Activated CD8-positive, alpha-beta memory T cell treated with anti-CD3 and anti-CD28 coated beads for 4 hours (primary cell): ENCODE data around the gene BTBD2.
"Not testable (repeated sequence)": the region's sequence is repeated elsewhere in the genome, so short reads cannot be mapped to it uniquely, and the experiment has no call there.

Source experiments
- DNase-seq, 2 donors: peaks; one replicate each; pipeline ENCODE4 v3.0.0-alpha.2; 2020; ENCODE audit warnings: low read depth in 2 of 2

BTBD2 gene

DNA sequence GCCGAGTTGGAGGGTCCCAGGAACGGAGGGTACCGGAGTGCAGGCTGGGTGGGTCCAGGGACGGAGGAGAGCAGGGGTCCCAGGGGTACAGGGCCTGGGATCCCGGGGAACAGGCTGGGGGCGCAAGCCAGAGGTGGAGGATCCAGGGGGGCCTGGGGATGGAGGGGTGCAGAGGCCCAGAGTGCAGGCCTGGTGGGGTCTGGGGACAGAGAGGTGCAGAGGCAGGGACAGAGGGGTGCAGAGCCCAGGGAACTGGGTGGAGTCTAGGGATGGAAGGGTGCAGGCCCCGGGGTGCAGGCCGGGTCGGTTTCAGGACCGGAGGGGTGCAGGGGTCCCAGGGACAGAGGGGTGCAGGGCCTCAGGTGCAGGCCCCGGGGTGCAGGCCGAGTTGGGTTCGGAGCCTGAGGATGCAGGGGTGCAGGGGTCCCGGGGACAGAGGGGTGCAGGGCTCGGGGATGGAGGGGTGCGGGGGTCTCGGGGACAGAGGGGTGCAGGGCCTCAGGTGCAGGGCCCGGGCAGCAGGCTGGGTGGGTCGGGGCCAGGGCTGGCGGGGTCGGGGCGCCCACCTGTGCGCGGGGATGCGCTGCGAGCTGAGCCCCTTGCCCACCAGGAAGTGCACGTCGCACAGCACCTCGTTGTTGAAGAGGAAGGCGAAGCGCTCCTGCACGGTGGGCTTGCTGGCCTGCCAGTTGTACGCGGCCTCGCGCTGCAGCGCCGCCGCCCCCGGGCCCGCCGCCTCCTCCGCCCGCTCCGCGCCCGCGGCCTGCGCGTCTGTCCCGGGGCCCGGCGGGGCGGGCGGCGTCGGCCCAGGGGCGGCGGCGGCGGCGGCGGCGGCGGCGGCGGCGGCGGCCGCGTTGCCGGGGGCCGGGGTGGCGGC lies 545 bp downstream of the BTBD2 start:
- DNase-seq: no peak

- DNase-seq: no peak
Observed at GRCh38 chr19:2014131-2014571, 1.4 kb downstream of the BTBD2 start.

DNA sequence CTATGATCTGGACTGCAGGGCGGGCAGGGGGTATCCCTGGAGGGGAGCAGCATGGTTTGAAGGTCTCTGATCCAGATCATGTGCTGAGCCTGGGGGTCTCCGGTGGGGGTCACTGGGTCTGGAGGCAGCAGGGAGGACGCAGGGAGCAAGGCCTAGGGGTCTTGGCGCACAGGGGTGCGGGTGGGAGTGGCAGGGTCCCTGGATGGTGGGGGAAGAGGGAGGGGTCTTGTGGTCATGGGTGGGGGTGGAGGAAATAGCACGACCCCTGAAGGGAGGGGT lies 1.9 kb downstream of the BTBD2 start:
- no peak for DNase-seq

DNA sequence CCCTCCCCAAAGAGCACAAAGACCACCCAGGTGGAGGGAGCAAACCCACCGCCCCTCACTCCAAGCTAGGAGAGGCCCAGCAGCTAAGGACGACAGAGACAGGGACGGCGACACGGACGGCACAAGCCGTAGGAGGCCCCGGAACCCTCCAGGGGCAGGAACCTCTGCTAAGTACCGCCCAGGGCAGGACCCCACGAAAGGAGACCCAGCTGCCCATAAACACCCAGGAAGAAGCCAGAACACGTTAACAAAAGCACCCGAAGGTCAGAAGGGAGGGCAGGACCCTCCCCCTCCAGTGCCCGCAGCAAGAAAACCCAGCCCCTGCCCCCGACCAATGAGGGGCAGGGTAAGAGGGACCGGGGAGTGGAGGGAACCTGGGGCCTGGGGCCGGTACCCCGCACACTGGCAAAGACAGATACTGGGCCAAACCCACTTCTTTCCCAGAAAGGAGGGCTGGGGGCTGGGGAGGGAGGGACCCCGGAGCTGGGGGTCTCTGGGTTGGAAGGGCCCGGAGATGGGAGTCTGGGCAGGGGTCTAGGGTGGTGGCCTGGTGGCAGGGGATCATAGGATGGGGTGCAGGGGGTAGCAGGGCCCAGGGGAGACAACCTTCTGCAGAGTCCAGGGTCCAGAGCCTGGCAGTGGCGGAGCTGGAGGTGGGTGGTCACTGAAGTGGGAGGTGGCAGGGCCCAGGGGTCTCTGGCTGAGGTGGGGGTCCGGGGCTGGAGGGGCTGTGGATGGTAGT lies 2.4 kb downstream of the BTBD2 start:
- DNase-seq: no peak

DNA sequence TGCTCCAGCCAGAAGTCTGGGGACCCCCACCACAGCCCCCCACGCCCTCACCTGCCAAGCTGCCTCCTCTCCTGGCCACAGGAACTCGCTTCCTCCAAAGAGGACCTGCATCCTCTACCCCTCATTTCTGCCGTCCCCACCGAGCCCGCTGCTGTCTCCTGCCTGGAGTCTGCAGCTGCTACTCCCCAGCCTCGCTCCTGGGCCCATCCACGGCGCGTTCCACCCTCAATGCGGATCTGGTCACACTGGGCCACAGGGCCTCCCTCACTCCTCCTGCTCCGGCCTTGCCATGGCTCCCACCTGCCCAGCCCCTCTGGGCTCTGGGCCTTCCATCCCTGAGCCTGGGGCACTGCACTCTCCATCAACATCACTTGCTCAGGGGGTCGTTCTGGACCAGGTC lies 4.3 kb downstream of the BTBD2 start:
- no peak for DNase-seq

GRCh38 chr19:2010135-2010668 lies 5.3 kb downstream of the BTBD2 start:
- no peak for DNase-seq

GRCh38 chr19:2003874-2004273 lies 11.6 kb downstream of the BTBD2 start:
- no peak for DNase-seq

- DNase-seq: no peak
Observed at GRCh38 chr19:1999856-2000515, 15.5 kb downstream of the BTBD2 start.

- no peak for DNase-seq
Observed at GRCh38 chr19:1998712-1999708, 16.5 kb downstream of the BTBD2 start.

DNA sequence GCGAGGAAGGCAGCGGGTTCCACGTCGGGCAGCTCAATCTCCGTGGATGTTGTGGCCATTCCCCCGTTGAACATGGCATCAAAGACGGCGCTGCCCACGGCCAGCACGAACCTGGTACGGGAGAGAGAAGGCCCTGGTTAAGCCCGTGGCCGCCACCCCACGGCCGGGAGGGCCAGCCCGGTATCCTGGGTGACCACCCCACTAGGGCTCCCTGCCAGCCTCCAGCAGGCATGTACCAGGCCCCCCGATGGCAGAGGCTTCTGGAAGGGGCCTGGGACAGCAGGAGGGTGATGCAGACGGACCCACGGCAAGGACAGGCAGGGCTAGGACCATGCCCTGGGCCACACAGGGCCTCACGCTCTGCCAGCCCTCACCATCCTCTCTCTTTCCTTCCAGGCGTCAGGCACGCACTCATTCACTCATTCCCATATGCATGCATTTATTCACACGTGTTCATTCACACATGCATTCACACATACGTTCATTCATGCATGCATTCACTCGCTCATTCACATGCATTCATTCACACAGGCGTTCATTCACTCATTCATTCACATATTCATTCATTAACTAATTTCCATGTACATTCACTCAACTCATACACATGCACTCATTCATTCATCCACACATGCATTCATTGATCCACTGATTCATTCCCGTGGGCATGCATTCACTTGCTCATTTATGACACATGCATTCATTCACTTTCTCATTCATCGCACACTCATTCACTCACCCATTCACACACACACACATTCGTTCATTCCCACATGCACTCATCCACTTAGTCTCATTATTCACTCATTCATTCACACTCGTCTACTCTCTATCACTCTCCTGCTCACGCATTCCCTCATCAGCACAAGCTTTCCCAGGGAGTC lies 17.9 kb downstream of the BTBD2 start:
- no peak for DNase-seq

GRCh38 chr19:1992759-1993260 lies 22.7 kb downstream of the BTBD2 start:
- no peak for DNase-seq

DNA sequence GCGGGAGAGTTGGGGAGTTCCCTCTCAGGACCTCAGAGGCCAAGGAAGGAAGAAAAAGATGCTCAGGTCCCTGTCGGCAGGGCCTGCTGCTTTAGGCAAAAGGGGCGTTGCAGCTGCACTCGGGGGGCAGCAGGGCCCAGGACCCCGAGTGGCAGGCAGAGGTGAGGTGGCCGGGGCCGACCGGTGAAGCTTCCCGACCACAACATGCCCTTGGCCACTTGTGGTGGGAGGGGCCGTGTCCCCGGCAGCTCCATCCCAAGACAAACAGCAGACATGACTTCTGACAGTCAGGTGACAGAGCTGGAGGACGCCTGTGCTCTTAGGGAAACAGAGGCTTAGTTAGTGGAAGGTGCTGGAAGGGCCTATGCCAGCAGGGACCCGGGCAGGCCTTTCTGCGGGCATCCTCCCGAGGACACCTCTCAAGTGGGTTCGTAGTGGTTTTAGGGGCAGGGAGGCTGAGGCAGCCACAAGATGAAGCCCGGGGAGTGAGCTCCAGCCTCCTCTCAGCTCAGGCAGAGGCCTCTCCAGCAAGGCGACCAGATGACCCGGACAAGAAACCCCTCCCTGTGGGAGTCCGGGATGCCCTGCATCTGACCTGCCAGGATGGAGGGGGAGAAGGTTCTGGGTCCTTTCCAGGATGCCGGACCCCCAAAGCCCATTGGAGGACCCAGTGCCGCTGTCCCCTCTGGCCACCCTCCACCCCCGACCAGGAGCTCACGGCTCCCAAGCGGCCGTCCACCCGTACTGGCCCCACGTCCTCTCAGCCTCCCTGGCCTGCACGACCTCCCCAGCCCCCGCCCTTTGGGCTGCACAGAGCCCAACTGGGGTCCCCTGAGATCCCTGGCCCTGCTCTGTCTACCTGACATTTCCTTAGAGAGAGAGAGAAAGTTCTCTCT lies 24.2 kb downstream of the BTBD2 start:
- DNase-seq: no peak

- no peak for DNase-seq
Observed at GRCh38 chr19:1990230-1991017, 25.1 kb downstream of the BTBD2 start.

DNA sequence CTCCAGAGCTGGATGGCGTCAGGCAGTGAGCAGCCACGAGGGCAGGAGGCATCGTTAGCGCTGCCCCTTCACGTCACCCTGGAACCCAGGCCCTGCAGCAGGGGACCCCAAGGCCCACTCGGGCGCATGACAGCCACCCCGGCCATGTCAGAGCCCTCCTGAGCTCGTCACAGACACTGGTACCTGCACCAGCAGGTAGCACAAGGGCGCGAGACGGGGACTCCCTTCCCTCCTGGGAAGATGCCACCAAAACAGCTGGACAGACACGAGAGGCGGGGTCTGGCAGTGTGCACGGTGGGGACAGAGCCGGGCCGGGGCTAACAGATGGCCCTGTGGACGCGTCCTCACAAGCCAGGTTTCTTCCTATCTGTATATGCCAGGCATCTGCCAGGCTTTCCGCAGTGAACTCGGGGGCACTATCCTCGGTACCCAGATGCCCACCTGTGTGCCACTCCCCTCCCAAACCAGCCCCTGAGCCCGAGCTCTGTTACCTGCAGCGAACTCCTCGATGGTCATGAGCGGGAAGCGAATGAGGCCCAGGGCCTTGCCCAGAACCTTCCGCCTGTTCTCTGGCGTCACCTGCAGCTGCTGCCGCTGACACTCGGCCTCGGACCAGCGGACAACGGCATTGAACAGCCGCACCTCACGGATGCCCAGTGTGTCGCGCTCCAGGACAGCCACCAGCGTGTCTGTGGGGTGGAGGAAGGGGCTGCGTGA lies 25.8 kb downstream of the BTBD2 start:
- DNase-seq: no peak

GRCh38 chr19:1988464-1988863 lies 27.1 kb downstream of the BTBD2 start:
- not testable (repeated sequence) for DNase-seq

GRCh38 chr19:1987197-1988187 lies 28.0 kb downstream of the BTBD2 start:
- no peak for DNase-seq
